GM18526 (cell line): ENCODE data around the gene ZDHHC17.
A peak's percentile ranks its signal among the peaks of the same experiment; 100 is the strongest.

Source experiments
- POLR2A ChIP-seq: IDR thresholded peaks from 3 replicates; pipeline ENCODE4 v1.6.1; 2011; ENCODE audit not compliant: insufficient read length; ENCODE audit errors: extremely low read depth

The ZDHHC17 gene

GRCh38 chr12:76878899-76879709 is 115.2 kb downstream of the ZDHHC17 start, which contains the start of gene CSRP2:
TSS of gene CSRP2 (minus strand) at chr12:76879019. CDS start at chr12:76866260, 12,759 bp downstream.
- TF ChIP-seq POLR2A: peak; percentile 56

GRCh38 chr12:76879710-76880518 is 116.0 kb downstream of the ZDHHC17 start:
- TF ChIP-seq POLR2A: no peak

- TF ChIP-seq POLR2A: no peak
These were observed 116.7 kb downstream of the ZDHHC17 start for GRCh38 chr12:76880519-76881023.

GRCh38 chr12:76881142-76881541 is 117.2 kb downstream of the ZDHHC17 start:
- TF ChIP-seq POLR2A: no peak

GRCh38 chr12:76882367-76882766 is 118.5 kb downstream of the ZDHHC17 start:
- TF ChIP-seq POLR2A: no peak

GRCh38 chr12:76883151-76883550 is 119.2 kb downstream of the ZDHHC17 start:
- no peak for TF ChIP-seq POLR2A

GRCh38 chr12:76883811-76884210 is 119.9 kb downstream of the ZDHHC17 start:
- TF ChIP-seq POLR2A: no peak

- no peak for TF ChIP-seq POLR2A
These were observed 124.9 kb downstream of the ZDHHC17 start for GRCh38 chr12:76888775-76889174.

- no peak for TF ChIP-seq POLR2A
These were observed 126.5 kb downstream of the ZDHHC17 start for GRCh38 chr12:76890151-76891143.

- no peak for TF ChIP-seq POLR2A
These were observed 127.7 kb downstream of the ZDHHC17 start for GRCh38 chr12:76891609-76892008.

GRCh38 chr12:76895796-76896195 is 131.9 kb downstream of the ZDHHC17 start:
- TF ChIP-seq POLR2A: no peak

GRCh38 chr12:76896274-76896673 is 132.4 kb downstream of the ZDHHC17 start:
- TF ChIP-seq POLR2A: no peak

- no peak for TF ChIP-seq POLR2A
These were observed 134.5 kb downstream of the ZDHHC17 start for GRCh38 chr12:76898442-76898841.

- no peak for TF ChIP-seq POLR2A
These were observed 135.6 kb downstream of the ZDHHC17 start for GRCh38 chr12:76899522-76899921.
